ENCODE results near the gene MAPKAPK3.

Gene MAPKAPK3

GRCh38 chr3:50587806-50588758 lies 28.9 kb upstream of the MAPKAPK3 start:
- DNase-seq, result no peak

GRCh38 chr3:50588759-50589433 lies 28.1 kb upstream of the MAPKAPK3 start:
- DNase-seq, result no peak

GRCh38 chr3:50591196-50591741 lies 25.7 kb upstream of the MAPKAPK3 start:
- no peak for DNase-seq

GRCh38 chr3:50592568-50592967 lies 24.4 kb upstream of the MAPKAPK3 start:
- no peak for DNase-seq

GRCh38 chr3:50594253-50594785 lies 22.6 kb upstream of the MAPKAPK3 start:
- DNase-seq, result no peak

- no peak for DNase-seq
These were observed 17.7 kb upstream of the MAPKAPK3 start for GRCh38 chr3:50599115-50599715.

- DNase-seq, result no peak
These were observed 17.2 kb upstream of the MAPKAPK3 start for GRCh38 chr3:50599716-50600118.

GRCh38 chr3:50600141-50600753 lies 16.7 kb upstream of the MAPKAPK3 start:
- DNase-seq, result no peak

GRCh38 chr3:50600841-50601591 lies 15.9 kb upstream of the MAPKAPK3 start:
- no peak for DNase-seq

- DNase-seq, result no peak
These were observed 14.3 kb upstream of the MAPKAPK3 start for GRCh38 chr3:50602595-50603191.

- no peak for DNase-seq
These were observed 13.5 kb upstream of the MAPKAPK3 start for GRCh38 chr3:50603261-50604109.

GRCh38 chr3:50604110-50604621 lies 12.8 kb upstream of the MAPKAPK3 start:
- DNase-seq, result no peak

GRCh38 chr3:50604628-50605588 lies 12.0 kb upstream of the MAPKAPK3 start:
- DNase-seq, result no peak

- DNase-seq, result no peak
These were observed 11.0 kb upstream of the MAPKAPK3 start for GRCh38 chr3:50605901-50606326.

GRCh38 chr3:50606596-50606995 lies 10.4 kb upstream of the MAPKAPK3 start:
- DNase-seq, result no peak

GRCh38 chr3:50607271-50608091 lies 9.5 kb upstream of the MAPKAPK3 start:
- no peak for DNase-seq

GRCh38 chr3:50608278-50608677 lies 8.7 kb upstream of the MAPKAPK3 start:
- no peak for DNase-seq

Measured in NCI-H748 treated with DMSO at 0.1 percent for 48 hours (cell line).